IMR-90 (cell line): ENCODE results near the gene PRKAR2A. TPM values are rescaled to one million over a fixed set of nuclear protein-coding genes. Genes with fewer than 3 reads are reported as not detected.
"Not testable (repeated sequence)": the region's sequence is repeated elsewhere in the genome, so short reads cannot be mapped to it uniquely, and the experiment has no call there.

Source experiments
- ATAC-seq: fragments of 200-7000 bp; cut with Tn5 transposase; 2 replicates; pipeline ENCODE4 v1.9.1; 2020; ENCODE audit warnings: low read depth, mild to moderate bottlenecking, moderate library complexity
- BruUV-seq: library from RNA; stranded (reverse); fragments of 400-500 nt; replicated peaks from 2 replicates; lab custom pipeline; 2021; lab: Mats Ljungman, UMichigan
- CTCF ChIA-PET: fragments of 300-600 bp; formaldehyde crosslinking; extraction: SDS; loops from one replicate; lab custom pipeline; 2021; ENCODE audit warnings: antibody characterized with exemption; lab: Yijun Ruan, JAX
- POLR2A ChIA-PET: fragments of 300-600 bp; sonication (Branson Sonifier 250); formaldehyde crosslinking; loops from one replicate; lab custom pipeline; 2022; ENCODE audit warnings: antibody characterized with exemption; ENCODE audit not compliant: unreplicated experiment; lab: Charles Lee
- DNase-seq: peaks from one replicate; pipeline ENCODE4 v3.0.0; 2013
- H2AFZ ChIP-seq: replicated peaks from 2 replicates; pipeline ENCODE3; 2013; ENCODE audit warnings: low read length, mild to moderate bottlenecking; ENCODE audit not compliant: poor library complexity
- H2AK5ac ChIP-seq: 2 replicates; pipeline ENCODE4 v1.6.1; 2013; ENCODE audit warnings: low read depth, low read length, inconsistent platforms
- H2AK9ac ChIP-seq: replicated peaks from 2 replicates; pipeline ENCODE3; 2013; ENCODE audit warnings: mild to moderate bottlenecking, low read depth, low read length, moderate library complexity; ENCODE audit not compliant: poor library complexity
- H2BK120ac ChIP-seq: 2 replicates; pipeline ENCODE4 v1.6.1; 2013; ENCODE audit warnings: low read depth, low read length, inconsistent platforms
- H2BK15ac ChIP-seq: 3 replicates; pipeline ENCODE4 v1.6.1; 2013; ENCODE audit warnings: low read depth, low read length, inconsistent platforms
- H2BK20ac ChIP-seq: 2 replicates; pipeline ENCODE4 v1.6.1; 2013; ENCODE audit warnings: low read depth, mild to moderate bottlenecking, inconsistent platforms, low read length, moderate library complexity
- H2BK5ac ChIP-seq: 2 replicates; pipeline ENCODE4 v1.6.1; 2013; ENCODE audit warnings: mild to moderate bottlenecking, low read depth, low read length, inconsistent platforms; ENCODE audit not compliant: poor library complexity, severe bottlenecking
- H3K14ac ChIP-seq: replicated peaks from 2 replicates; pipeline ENCODE4 v1.6.1; 2013; ENCODE audit warnings: low read depth, low read length, inconsistent platforms
- H3K18ac ChIP-seq: 2 replicates; pipeline ENCODE4 v1.6.1; 2013; ENCODE audit warnings: low read depth, low read length, control low read depth
- H3K23ac ChIP-seq: 2 replicates; pipeline ENCODE4 v1.6.1; 2013; ENCODE audit warnings: low read depth, low read length, inconsistent platforms
- H3K27ac ChIP-seq: 2 replicates; pipeline ENCODE4 v1.5.1; 2013; ENCODE audit warnings: mild to moderate bottlenecking, control low read depth, low read length; ENCODE audit not compliant: insufficient read depth
- H3K27me3 ChIP-seq: 2 replicates; pipeline ENCODE4 v1.6.1; 2013; ENCODE audit warnings: low read length; ENCODE audit not compliant: control insufficient read depth, insufficient read depth
- H3K36me3 ChIP-seq: 2 replicates; pipeline ENCODE4 v1.6.1; 2013; ENCODE audit warnings: low read length, mixed read lengths; ENCODE audit not compliant: control insufficient read depth, insufficient read depth
- H3K4ac ChIP-seq: 2 replicates; pipeline ENCODE4 v1.6.1; 2013; ENCODE audit warnings: low read depth, low read length, inconsistent platforms
- H3K4me1 ChIP-seq: 2 replicates; pipeline ENCODE4 v1.6.1; 2013; ENCODE audit warnings: low read length, mixed read lengths; ENCODE audit not compliant: control insufficient read depth, insufficient read depth
- H3K4me2 ChIP-seq: 2 replicates; pipeline ENCODE4 v1.6.1; 2013; ENCODE audit warnings: low read depth, mild to moderate bottlenecking, control low read depth, low read length, moderate library complexity
- H3K4me3 ChIP-seq: 2 replicates; pipeline ENCODE4 v1.5.1; 2013; ENCODE audit warnings: low read depth, mild to moderate bottlenecking, control low read depth, low read length, moderate library complexity; ENCODE audit not compliant: insufficient read depth
- H3K56ac ChIP-seq: 2 replicates; pipeline ENCODE4 v1.6.1; 2013; ENCODE audit warnings: low read length, inconsistent platforms; ENCODE audit not compliant: insufficient read depth; ENCODE audit errors: extremely low read depth
- H3K79me1 ChIP-seq, 2 experiments: 2 replicates each; pipeline ENCODE4 v1.6.1; 2013; ENCODE audit warnings: low read length in 2 of 2, inconsistent platforms in 1 of 2, low read depth in 1 of 2
- H3K9ac ChIP-seq: 2 replicates; pipeline ENCODE4 v1.6.1; 2013; ENCODE audit warnings: low read depth, low read length, control low read depth
- H3K9me1 ChIP-seq: 2 replicates; pipeline ENCODE4 v1.6.1; 2013; ENCODE audit warnings: low read length, inconsistent platforms; ENCODE audit not compliant: insufficient read depth
- H3K9me3 ChIP-seq: 2 replicates; pipeline ENCODE4 v1.6.1; 2013; ENCODE audit warnings: low read length; ENCODE audit not compliant: control insufficient read depth, insufficient read depth
- H4K20me1 ChIP-seq: 2 replicates; pipeline ENCODE4 v1.6.1; 2013; ENCODE audit warnings: low read length, inconsistent platforms; ENCODE audit not compliant: insufficient read depth
- H4K5ac ChIP-seq: 2 replicates; pipeline ENCODE4 v1.6.1; 2013; ENCODE audit warnings: mild to moderate bottlenecking, low read depth, low read length, control low read depth
- H4K8ac ChIP-seq, 2 experiments: 2 replicates each; pipeline ENCODE4 v1.6.1; 2013; ENCODE audit warnings: low read depth in 2 of 2, low read length in 2 of 2, control low read depth in 1 of 2, inconsistent platforms in 1 of 2
- H4K91ac ChIP-seq: 2 replicates; pipeline ENCODE4 v1.6.1; 2013; ENCODE audit warnings: low read depth, low read length, inconsistent platforms; ENCODE audit not compliant: insufficient read depth
- WGBS, 2 experiments: methylation state at CpG; one replicate each; pipeline versions ENCODE4 v1.1.5 to v1.1.7; 2013; ENCODE audit warnings: missing lambda C conversion rate in 2 of 2; ENCODE audit not compliant: insufficient read length in 1 of 2; ENCODE audit errors: extremely low coverage in 2 of 2; 5-methylcytosine and 5-hydroxymethylcytosine counted together
- dilution Hi-C: fragments of 300-500 bp; cut with HindIII; formaldehyde crosslinking; loops from one replicate; pipeline ENCODE4 v1.14.3; 2018; ENCODE audit warnings: low sequenced_read_pairs; ENCODE audit not compliant: unreplicated experiment
- in situ Hi-C: fragments of 300-500 bp; cut with MboI; formaldehyde crosslinking; loops from 3 replicates; pipeline ENCODE4 v1.14.3; 2019; ENCODE audit warnings: low sequenced_read_pairs, inconsistent platforms, mixed read lengths
- intact Hi-C: fragments of 100-400 bp; cut with micrococcal nuclease; formaldehyde crosslinking; loops from 2 replicates; pipeline ENCODE4 v1.10.0; 2022
- polyA plus RNA-seq, 3 experiments: library from polyadenylated mRNA; depleted of rRNA; stranded (reverse); fragments of >200 nt; gene quantifications; 2 replicates each; pipeline ENCODE4 v1.2.3, GENCODE V29; 2012; ENCODE audit warnings: low replicate concordance in 1 of 3
- total RNA-seq: library from RNA; depleted of rRNA; stranded (reverse); fragments of >200 nt; gene quantifications from 2 replicates; pipeline ENCODE4 v1.2.3, GENCODE V29; 2012
- TF ChIP-seq, protein P1 (sequence below): fragments of 150-350 bp; IDR thresholded peaks from 2 replicates; pipeline ENCODE4 v1.6.1; 2017; ENCODE audit warnings: mild to moderate bottlenecking, antibody characterized with exemption, low read length, low read depth

The PRKAR2A gene
- total and polyA plus RNA-seq, 2 of the 4 experiments (the other 2 are of a cell fraction) = 11.3 to 48.2 TPM

DNA sequence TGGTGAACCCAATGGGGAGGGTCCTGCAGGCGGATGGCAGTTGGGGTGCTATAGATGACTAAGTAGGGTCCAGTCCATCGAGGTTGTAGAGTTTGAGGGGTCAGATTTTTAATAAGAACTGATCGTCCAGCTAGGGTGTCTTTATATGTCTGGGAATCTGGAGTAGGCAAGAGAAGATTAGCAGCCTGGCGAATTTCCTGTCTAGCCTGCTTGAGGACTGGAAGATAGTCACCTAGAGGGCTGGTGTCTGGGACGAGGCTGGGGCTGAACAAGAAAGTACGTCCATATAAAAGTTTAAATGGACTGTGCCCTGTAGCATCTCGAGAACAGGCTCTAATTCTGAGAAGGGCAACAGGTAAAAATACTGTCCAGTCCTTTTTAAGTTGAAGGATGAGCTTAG is 123.9 kb downstream of the PRKAR2A start:
- dilution Hi-C loops (no loop called here), in situ Hi-C loops (no loop called here), intact Hi-C loops (no loop called here)
- no peak for ATAC-seq
- H3K9me3 ChIP-seq = no peaks in the 10 kb centered on the region
- no TSS peak for BruUV-seq
- H3K36me3 ChIP-seq = no peaks in the 10 kb centered on the region
- no peak overlapping the region for H2AK5ac ChIP-seq
- no peak overlapping the region for H3K4me3 ChIP-seq
- no peak overlapping the region for H2BK15ac ChIP-seq
- no peak overlapping the region for H2AFZ ChIP-seq
- H2BK120ac ChIP-seq = no peak overlapping the region
- H3K4me2 ChIP-seq = no peak overlapping the region
- ChIA-PET POLR2A (no interaction called here), CTCF (no interaction called here)
- H2BK5ac ChIP-seq = no peak overlapping the region
- H3K27me3 ChIP-seq = peaks cover 3% of the 10 kb centered on the region
- no peak overlapping the region for H3K14ac ChIP-seq
- peaks cover 3% of the 10 kb centered on the region; the same call in 1 of the 2 replicates for H3K9me1 ChIP-seq
- no peak overlapping the region for H4K8ac ChIP-seq
- no peak overlapping the region for H4K5ac ChIP-seq
- 77% methylated on average over 4 of the region's 7 CpGs; no CpG with 5 or more reads in 1 of the 2 experiments for WGBS, 2 experiments
- H3K4ac ChIP-seq = no peak overlapping the region
- H3K79me1 ChIP-seq = 0 out of 4 replicates have a peak, but pooled peaks cover 0 to 2% of the 10 kb centered on the region in 2 experiments
- no peak for DNase-seq
- TF ChIP-seq, protein P1, sequence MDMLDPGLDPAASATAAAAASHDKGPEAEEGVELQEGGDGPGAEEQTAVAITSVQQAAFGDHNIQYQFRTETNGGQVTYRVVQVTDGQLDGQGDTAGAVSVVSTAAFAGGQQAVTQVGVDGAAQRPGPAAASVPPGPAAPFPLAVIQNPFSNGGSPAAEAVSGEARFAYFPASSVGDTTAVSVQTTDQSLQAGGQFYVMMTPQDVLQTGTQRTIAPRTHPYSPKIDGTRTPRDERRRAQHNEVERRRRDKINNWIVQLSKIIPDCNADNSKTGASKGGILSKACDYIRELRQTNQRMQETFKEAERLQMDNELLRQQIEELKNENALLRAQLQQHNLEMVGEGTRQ = no peak
- H2BK20ac ChIP-seq = no peak overlapping the region
- peaks cover 6% of the 10 kb centered on the region for H3K4me1 ChIP-seq
- no peak overlapping the region for H4K91ac ChIP-seq
- H2AK9ac ChIP-seq = no peak overlapping the region
- no peak overlapping the region for H3K27ac ChIP-seq
- H3K9ac ChIP-seq = no peak overlapping the region
- no peak overlapping the region for H3K56ac ChIP-seq
- no peaks in the 10 kb centered on the region for H4K20me1 ChIP-seq
- H3K23ac ChIP-seq = no peak overlapping the region
- no peak overlapping the region for H3K18ac ChIP-seq

DNA sequence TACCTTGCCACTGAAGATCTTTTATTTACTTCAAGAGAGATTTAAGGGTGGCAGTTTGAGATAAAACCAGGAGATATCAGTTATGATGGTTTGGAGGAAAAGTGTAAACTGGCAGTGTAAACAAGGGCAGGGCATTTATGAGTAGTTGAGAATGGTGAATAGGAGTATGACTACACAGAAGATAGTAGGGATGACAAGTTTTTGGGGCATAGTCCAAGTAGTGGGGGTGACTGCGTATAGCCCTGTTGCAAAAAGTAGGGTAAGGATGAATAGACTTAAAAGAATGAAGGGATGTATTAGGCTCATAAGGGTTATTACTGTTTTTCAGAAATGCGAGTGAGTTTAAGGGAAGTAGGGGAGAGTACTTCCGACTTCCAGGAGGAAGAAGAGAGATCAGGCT is 124.4 kb downstream of the PRKAR2A start:
- H3K9me1 ChIP-seq, H3K4me2 ChIP-seq, H2BK15ac ChIP-seq, H3K23ac ChIP-seq, H3K18ac ChIP-seq, H4K8ac ChIP-seq, H3K4ac ChIP-seq, H2BK120ac ChIP-seq, H3K27ac ChIP-seq, H2AFZ ChIP-seq, H3K9me3 ChIP-seq, dilution Hi-C loops, H3K4me1 ChIP-seq, ATAC-seq, H2BK20ac ChIP-seq, H4K20me1 ChIP-seq, H4K5ac ChIP-seq, CTCF ChIA-PET, H3K14ac ChIP-seq, H2AK5ac ChIP-seq, H3K36me3 ChIP-seq, POLR2A ChIA-PET, H3K79me1 ChIP-seq, H2BK5ac ChIP-seq, in situ Hi-C loops, BruUV-seq, H3K9ac ChIP-seq, intact Hi-C loops, H4K91ac ChIP-seq, H2AK9ac ChIP-seq, H3K27me3 ChIP-seq, H3K56ac ChIP-seq, H3K4me3 ChIP-seq: not testable (repeated sequence)
- 38% methylated on average over 2 of the region's 3 CpGs; no CpG with 5 or more reads in 1 of the 2 experiments for WGBS, 2 experiments
- DNase-seq = peak; percentile 27
